Stimulated activated naive B cell treated with anti-CD40 and anti-IgM and Interleukin-4, amounts not matched to agents 10 μg/mL and 1 μg/mL and 100 μg/mL, for 72 hours (primary cell): ENCODE data around the gene TOMM22.
A peak's percentile ranks its signal among the peaks of the same experiment; 100 is the strongest.

Experiments
- ATAC-seq, 2 donors: fragments of 150-1000 bp; cut with Tn5 transposase; replicated peaks; 2 replicates each; pipeline ENCODE4 v1.10.0; 2021; ENCODE audit warnings: moderate library complexity in 1 of 2
- DNase-seq: peaks from one replicate; pipeline ENCODE4 v3.0.0; 2021
- H3K27ac Mint-ChIP-seq: one replicate; pipeline ENCODE4 v1.8.0; 2022; ENCODE audit warnings: mild to moderate bottlenecking, mixed read lengths
- H3K27me3 Mint-ChIP-seq, 2 donors: one replicate each; pipeline ENCODE4 v1.8.0; 2022; ENCODE audit warnings: mixed read lengths in 2 of 2
- H3K36me3 Mint-ChIP-seq, 2 donors: one replicate each; pipeline ENCODE4 v1.8.0; 2022; ENCODE audit warnings: mixed read lengths in 2 of 2, mild to moderate bottlenecking in 1 of 2
- H3K4me1 Mint-ChIP-seq, 2 donors: one replicate each; pipeline ENCODE4 v1.8.0; 2022; ENCODE audit warnings: mixed read lengths in 2 of 2, mild to moderate bottlenecking in 1 of 2
- H3K4me3 Mint-ChIP-seq, 2 donors: one replicate each; pipeline ENCODE4 v1.8.0; 2022; ENCODE audit warnings: mild to moderate bottlenecking in 2 of 2, mixed read lengths in 2 of 2, moderate library complexity in 1 of 2
- H3K9me3 Mint-ChIP-seq, 2 donors: one replicate each; pipeline ENCODE4 v1.8.0; 2022; ENCODE audit warnings: mixed read lengths in 2 of 2, mild to moderate bottlenecking in 1 of 2

Gene TOMM22

GRCh38 chr22:38700270-38700788 lies 18.6 kb downstream of the TOMM22 start:
- Mint-ChIP-seq H3K27me3 (no peaks in the 10 kb centered on the region), H3K4me3 (peak overlapping the region; percentile 93 to 96), H3K36me3 (peaks cover 12 to 23% of the 10 kb centered on the region in 2 donors), H3K4me1 (peaks cover 31 to 55% of the 10 kb centered on the region in 2 donors), H3K9me3 (no peaks in the 10 kb centered on the region), H3K27ac (peak overlapping the region; percentile 97)
- no peak for DNase-seq
- peak; percentile 18 to 21 for ATAC-seq

GRCh38 chr22:38700789-38701628 lies 19.3 kb downstream of the TOMM22 start, which contains the start of gene JOSD1:
Gene JOSD1 (minus strand): TSS chr22:38700943. CDS start chr22:38699987, 956 bp downstream.
- ATAC-seq (peak; percentile 54 to 61), DNase-seq (peak; percentile 97)
- peaks cover 12 to 22% of the 10 kb centered on the region in 2 donors for H3K36me3 Mint-ChIP-seq
- H3K27ac Mint-ChIP-seq: peak within 1 kb of the TSS; percentile 97
- no peaks in the 10 kb centered on the region for H3K27me3 Mint-ChIP-seq
- H3K4me3 Mint-ChIP-seq: peak within 1 kb of the TSS; percentile 93 to 96
- peaks cover 31 to 53% of the 10 kb centered on the region in 2 donors for H3K4me1 Mint-ChIP-seq
- no peaks in the 10 kb centered on the region for H3K9me3 Mint-ChIP-seq

- H3K9me3 Mint-ChIP-seq: no peaks in the 10 kb centered on the region
- no peaks in the 10 kb centered on the region for H3K27me3 Mint-ChIP-seq
- DNase-seq: no peak
- ATAC-seq: no peak
- H3K4me3 Mint-ChIP-seq: peak overlapping the region; percentile 87 to 92
- peaks cover 1 to 21% of the 10 kb centered on the region in 2 donors for H3K36me3 Mint-ChIP-seq
- peaks cover 35 to 50% of the 10 kb centered on the region in 2 donors for H3K4me1 Mint-ChIP-seq
- H3K27ac Mint-ChIP-seq: peak overlapping the region; percentile 96
These were observed 23.0 kb downstream of the TOMM22 start for GRCh38 chr22:38704654-38705234.

GRCh38 chr22:38705235-38706100 lies 23.7 kb downstream of the TOMM22 start, which contains the start of gene GTPBP1:
Gene GTPBP1 (plus strand): TSS chr22:38705944. CDS start chr22:38705956, 12 bp downstream.
- H3K27me3 Mint-ChIP-seq: no peaks in the 10 kb centered on the region
- H3K36me3 Mint-ChIP-seq: peaks cover 1 to 21% of the 10 kb centered on the region in 2 donors
- H3K4me1 Mint-ChIP-seq: peaks cover 35 to 48% of the 10 kb centered on the region in 2 donors
- DNase-seq (peak; percentile 99), ATAC-seq (peak; percentile 81 to 84)
- peak within 1 kb of the TSS; percentile 87 to 92 for H3K4me3 Mint-ChIP-seq
- peak within 1 kb of the TSS; percentile 96 for H3K27ac Mint-ChIP-seq
- H3K9me3 Mint-ChIP-seq: no peaks in the 10 kb centered on the region

GRCh38 chr22:38706101-38706900 lies 24.5 kb downstream of the TOMM22 start:
- Mint-ChIP-seq H3K9me3 (no peaks in the 10 kb centered on the region), H3K36me3 (peaks cover 0 to 23% of the 10 kb centered on the region in 2 donors), H3K4me3 (peak overlapping the region; percentile 87 to 92), H3K27me3 (no peaks in the 10 kb centered on the region), H3K4me1 (peaks cover 40 to 56% of the 10 kb centered on the region in 2 donors), H3K27ac (peak overlapping the region; percentile 92)
- DNase-seq (no peak), ATAC-seq (peak; percentile 1)

- Mint-ChIP-seq H3K4me3 (peak overlapping the region; percentile 87 to 92), H3K4me1 (peaks cover 40 to 60% of the 10 kb centered on the region in 2 donors), H3K9me3 (no peaks in the 10 kb centered on the region), H3K27me3 (no peaks in the 10 kb centered on the region), H3K36me3 (peaks cover 0 to 24% of the 10 kb centered on the region in 2 donors), H3K27ac (peak overlapping the region; percentile 92)
- ATAC-seq (no peak), DNase-seq (no peak)
These were observed 25.1 kb downstream of the TOMM22 start for GRCh38 chr22:38706901-38707195.

- Mint-ChIP-seq H3K36me3 (peaks cover 1 to 29% of the 10 kb centered on the region in 2 donors), H3K4me1 (peaks cover 44 to 65% of the 10 kb centered on the region in 2 donors), H3K9me3 (no peaks in the 10 kb centered on the region), H3K27me3 (no peaks in the 10 kb centered on the region), H3K27ac (peak overlapping the region; percentile 92), H3K4me3 (peak overlapping the region; percentile 87 to 92)
- no peak for ATAC-seq
- no peak for DNase-seq
These were observed 25.6 kb downstream of the TOMM22 start for GRCh38 chr22:38707346-38707745.

GRCh38 chr22:38707984-38708383 lies 26.2 kb downstream of the TOMM22 start:
- Mint-ChIP-seq H3K9me3 (no peaks in the 10 kb centered on the region), H3K4me1 (peaks cover 48 to 69% of the 10 kb centered on the region in 2 donors), H3K27ac (peak overlapping the region; percentile 93), H3K36me3 (peaks cover 3 to 33% of the 10 kb centered on the region in 2 donors), H3K4me3 (peak overlapping the region; percentile 87 to 92), H3K27me3 (no peaks in the 10 kb centered on the region)
- no peak for DNase-seq
- no peak for ATAC-seq

- Mint-ChIP-seq H3K4me3 (peak overlapping the region; percentile 63 to 65), H3K9me3 (no peaks in the 10 kb centered on the region)
These were observed 27.5 kb downstream of the TOMM22 start for GRCh38 chr22:38709306-38709705.

GRCh38 chr22:38710351-38710750 lies 28.6 kb downstream of the TOMM22 start:
- DNase-seq (no peak), ATAC-seq (no peak)
- Mint-ChIP-seq H3K4me1 (peaks cover 61 to 76% of the 10 kb centered on the region in 2 donors), H3K36me3 (peaks cover 5 to 53% of the 10 kb centered on the region in 2 donors), H3K27me3 (no peaks in the 10 kb centered on the region), H3K9me3 (no peaks in the 10 kb centered on the region), H3K27ac (no peak overlapping the region), H3K4me3 (no peak overlapping the region)

More at GRCh38 chr22:38709306-38709705, 27.5 kb downstream of the TOMM22 start:
- no peak for DNase-seq
- H3K4me1 Mint-ChIP-seq: peaks cover 56 to 75% of the 10 kb centered on the region in 2 donors
- H3K27ac Mint-ChIP-seq: peak overlapping the region; percentile 93
- peaks cover 5 to 44% of the 10 kb centered on the region in 2 donors for H3K36me3 Mint-ChIP-seq
- ATAC-seq: no peak
- no peaks in the 10 kb centered on the region for H3K27me3 Mint-ChIP-seq

- H3K9me3 Mint-ChIP-seq: no peaks in the 10 kb centered on the region
- DNase-seq (no peak), ATAC-seq (no peak)
- peaks cover 61 to 77% of the 10 kb centered on the region in 2 donors for H3K4me1 Mint-ChIP-seq
- peaks cover 7 to 58% of the 10 kb centered on the region in 2 donors for H3K36me3 Mint-ChIP-seq
- H3K4me3 Mint-ChIP-seq: no peak overlapping the region
- H3K27ac Mint-ChIP-seq: no peak overlapping the region
- H3K27me3 Mint-ChIP-seq: no peaks in the 10 kb centered on the region
These were observed 29.1 kb downstream of the TOMM22 start for GRCh38 chr22:38710866-38711265.

- Mint-ChIP-seq H3K27ac (peak overlapping the region; percentile 21), H3K9me3 (no peaks in the 10 kb centered on the region), H3K4me3 (no peak overlapping the region), H3K4me1 (peaks cover 53 to 71% of the 10 kb centered on the region in 2 donors), H3K27me3 (no peaks in the 10 kb centered on the region), H3K36me3 (peaks cover 18 to 64% of the 10 kb centered on the region in 2 donors)
- DNase-seq (no peak), ATAC-seq (no peak)
These were observed 30.9 kb downstream of the TOMM22 start for GRCh38 chr22:38712486-38713207.
